GM23338 (cell line): Measurements from ENCODE around the gene SYT12. TPM values are rescaled to one million over a fixed set of nuclear protein-coding genes. Genes with fewer than 3 reads are reported as not detected.

Experiments
- ATAC-seq: fragments of 200-7000 bp; cut with Tn5 transposase; 3 replicates; pipeline ENCODE4 v1.9.1; 2020
- DNase-seq: peaks from one replicate; pipeline ENCODE4 v3.0.0-alpha.2; 2015; ENCODE audit warnings: low spot score
- H2AFZ ChIP-seq: fragments of 200-600 bp; sonication (generic); 2 replicates; pipeline ENCODE4 v1.8.0; 2016; ENCODE audit warnings: antibody characterized with exemption, mild to moderate bottlenecking, moderate library complexity
- H3F3A ChIP-seq: fragments of 200-600 bp; sonication (generic); replicated peaks from 2 replicates; pipeline ENCODE4 v1.8.0; 2017; ENCODE audit warnings: antibody characterized with exemption, mixed run types, low read depth
- H3K27ac ChIP-seq: fragments of 200-600 bp; sonication (generic); 2 replicates; pipeline ENCODE4 v1.6.1; 2016; ENCODE audit warnings: low read depth
- H3K27me3 ChIP-seq: fragments of 200-600 bp; sonication (generic); 2 replicates; pipeline ENCODE4 v1.8.0; 2016; ENCODE audit warnings: mild to moderate bottlenecking, mixed run types, moderate library complexity; ENCODE audit not compliant: insufficient read depth
- H3K36me3 ChIP-seq: fragments of 200-600 bp; sonication (generic); 2 replicates; pipeline ENCODE4 v1.8.0; 2016; ENCODE audit warnings: mild to moderate bottlenecking; ENCODE audit not compliant: insufficient read depth
- H3K4me1 ChIP-seq: fragments of 200-600 bp; sonication (generic); 2 replicates; pipeline ENCODE4 v1.8.0; 2016; ENCODE audit warnings: mild to moderate bottlenecking, moderate library complexity; ENCODE audit not compliant: insufficient read depth
- H3K4me2 ChIP-seq: fragments of 200-600 bp; sonication (generic); 2 replicates; pipeline ENCODE4 v1.7.1; 2017; ENCODE audit warnings: mixed run types
- H3K4me3 ChIP-seq: fragments of 200-600 bp; sonication (generic); 2 replicates; pipeline ENCODE4 v1.6.1; 2016; ENCODE audit warnings: mixed run types
- H3K79me2 ChIP-seq: fragments of 200-600 bp; sonication (generic); replicated peaks from 2 replicates; pipeline ENCODE4 v1.8.0; 2017; ENCODE audit warnings: mild to moderate bottlenecking; ENCODE audit not compliant: insufficient read depth
- H3K9me2 ChIP-seq: fragments of 200-600 bp; sonication (generic); 2 replicates; pipeline ENCODE4 v1.8.0; 2017; ENCODE audit not compliant: insufficient read depth
- H4K20me1 ChIP-seq: fragments of 200-600 bp; sonication (generic); replicated peaks from 2 replicates; pipeline ENCODE4 v1.8.0; 2017; ENCODE audit warnings: mild to moderate bottlenecking; ENCODE audit not compliant: insufficient read depth
- H3K27ac Mint-ChIP-seq: 2 replicates; pipeline ENCODE4 v1.8.0; 2020; ENCODE audit warnings: inconsistent platforms, mild to moderate bottlenecking, moderate library complexity, mixed read lengths
- H3K27me3 Mint-ChIP-seq: 3 replicates; pipeline ENCODE4 v1.8.0; 2022; ENCODE audit warnings: low read depth, mild to moderate bottlenecking, moderate library complexity, mixed read lengths, inconsistent platforms; ENCODE audit not compliant: insufficient read depth, poor library complexity
- H3K36me3 Mint-ChIP-seq: 3 replicates; pipeline ENCODE4 v1.8.0; 2021; ENCODE audit warnings: low read depth, mild to moderate bottlenecking, inconsistent platforms, moderate library complexity, mixed read lengths
- H3K4me1 Mint-ChIP-seq: 3 replicates; pipeline ENCODE4 v1.8.0; 2020; ENCODE audit warnings: mild to moderate bottlenecking, inconsistent platforms, mixed read lengths
- H3K4me3 Mint-ChIP-seq: 3 replicates; pipeline ENCODE4 v1.8.0; 2021; ENCODE audit warnings: moderate library complexity, mild to moderate bottlenecking, inconsistent platforms, mixed read lengths
- H3K9me3 Mint-ChIP-seq: 3 replicates; pipeline ENCODE4 v1.8.0; 2020; ENCODE audit warnings: moderate library complexity, mild to moderate bottlenecking, inconsistent platforms, mixed read lengths
- CREB1 ChIP-seq: fragments of 250-450 bp; sonication (Bioruptor Pico); IDR thresholded peaks from 2 replicates; pipeline ENCODE4 v1.5.0; 2020; ENCODE audit warnings: low read depth, mild to moderate bottlenecking, moderate library complexity
- EZH2 ChIP-seq: fragments of 200-600 bp; sonication (generic); IDR thresholded peaks from one replicate; pipeline ENCODE4 v1.8.0; 2017; ENCODE audit warnings: antibody characterized with exemption, mild to moderate bottlenecking, low read depth; ENCODE audit not compliant: unreplicated experiment
- EZH2phosphoT487 ChIP-seq: fragments of 200-600 bp; sonication (generic); IDR thresholded peaks from one replicate; pipeline ENCODE4 v1.8.1; 2018; ENCODE audit warnings: antibody characterized with exemption; ENCODE audit not compliant: unreplicated experiment
- JUNB ChIP-seq: IDR thresholded peaks from one replicate; pipeline ENCODE4 v1.6.1; 2016; ENCODE audit warnings: antibody characterized with exemption; ENCODE audit not compliant: unreplicated experiment
- NANOG ChIP-seq: IDR thresholded peaks from 2 replicates; pipeline ENCODE4 v1.6.1; 2016; ENCODE audit warnings: antibody characterized with exemption, borderline replicate concordance
- POLR2AphosphoS5 ChIP-seq: IDR thresholded peaks from 2 replicates; pipeline ENCODE4 v1.6.1; 2016; ENCODE audit warnings: antibody characterized with exemption, low read depth
- STAT1 ChIP-seq: IDR thresholded peaks from one replicate; pipeline ENCODE4 v1.6.1; 2016; ENCODE audit warnings: antibody characterized with exemption; ENCODE audit not compliant: unreplicated experiment
- ZNF114 ChIP-seq: fragments of 250-450 bp; sonication (Bioruptor Pico); IDR thresholded peaks from 2 replicates; pipeline ENCODE4 v1.5.0; 2020; ENCODE audit warnings: mild to moderate bottlenecking, moderate library complexity
- polyA plus RNA-seq: library from polyadenylated mRNA; unstranded; fragments of >200 nt; fragmentation: Nextera tagmentation; extraction: Ambion mirVana; gene quantifications from 2 replicates; pipeline ENCODE4 v1.2.1, GENCODE V29; 2016
- total RNA-seq: library from RNA; depleted of rRNA; stranded (reverse); fragments of >200 nt; shearing (Covaris generic); gene quantifications from 2 replicates; pipeline ENCODE4 v1.2.3, GENCODE V29; 2014
- TF ChIP-seq, protein P1 (sequence below): IDR thresholded peaks from one replicate; pipeline ENCODE4 v1.6.1; 2018; ENCODE audit warnings: antibody characterized with exemption; ENCODE audit not compliant: unreplicated experiment
- TF ChIP-seq, protein P2 (sequence below): IDR thresholded peaks from 2 replicates; pipeline ENCODE4 v1.6.1; 2016; ENCODE audit warnings: antibody characterized with exemption
- TF ChIP-seq, protein P3 (sequence below), 2 experiments: fragments of 200-600 bp in 1 of 2; sonication (generic) in 1 of 2; conservative IDR thresholded peaks; 2 replicates each; pipeline versions ENCODE4 v1.5.1 to v1.6.1; 2016 to 2017; ENCODE audit warnings: antibody characterized with exemption in 2 of 2, low read depth in 2 of 2, mild to moderate bottlenecking in 2 of 2, moderate library complexity in 1 of 2

Gene SYT12
- total and polyA plus RNA-seq, 2 experiments from 2014 or later = 0.92 to 2.5 TPM

DNA sequence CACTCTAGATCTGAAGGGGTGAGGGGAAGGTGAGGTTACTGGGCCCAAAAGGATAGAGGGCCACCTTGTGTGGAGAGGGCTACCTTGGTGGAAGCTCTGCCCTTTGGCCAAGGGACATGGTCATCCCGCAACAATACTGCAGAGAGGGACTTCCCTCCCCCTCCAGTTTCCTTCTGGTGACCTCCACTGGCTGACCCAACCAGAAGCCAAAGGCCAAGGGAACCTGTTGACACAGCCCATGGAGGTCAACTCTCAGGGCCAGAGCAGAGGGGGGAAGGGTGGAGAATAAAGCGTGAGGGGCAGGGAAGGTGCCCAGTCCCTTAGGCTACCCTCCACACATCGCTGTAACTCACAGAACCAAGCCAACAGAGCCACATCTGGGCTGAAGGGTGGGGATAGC, 18.7 kb downstream of the SYT12 start (continued):
- TF ChIP-seq, protein P1, sequence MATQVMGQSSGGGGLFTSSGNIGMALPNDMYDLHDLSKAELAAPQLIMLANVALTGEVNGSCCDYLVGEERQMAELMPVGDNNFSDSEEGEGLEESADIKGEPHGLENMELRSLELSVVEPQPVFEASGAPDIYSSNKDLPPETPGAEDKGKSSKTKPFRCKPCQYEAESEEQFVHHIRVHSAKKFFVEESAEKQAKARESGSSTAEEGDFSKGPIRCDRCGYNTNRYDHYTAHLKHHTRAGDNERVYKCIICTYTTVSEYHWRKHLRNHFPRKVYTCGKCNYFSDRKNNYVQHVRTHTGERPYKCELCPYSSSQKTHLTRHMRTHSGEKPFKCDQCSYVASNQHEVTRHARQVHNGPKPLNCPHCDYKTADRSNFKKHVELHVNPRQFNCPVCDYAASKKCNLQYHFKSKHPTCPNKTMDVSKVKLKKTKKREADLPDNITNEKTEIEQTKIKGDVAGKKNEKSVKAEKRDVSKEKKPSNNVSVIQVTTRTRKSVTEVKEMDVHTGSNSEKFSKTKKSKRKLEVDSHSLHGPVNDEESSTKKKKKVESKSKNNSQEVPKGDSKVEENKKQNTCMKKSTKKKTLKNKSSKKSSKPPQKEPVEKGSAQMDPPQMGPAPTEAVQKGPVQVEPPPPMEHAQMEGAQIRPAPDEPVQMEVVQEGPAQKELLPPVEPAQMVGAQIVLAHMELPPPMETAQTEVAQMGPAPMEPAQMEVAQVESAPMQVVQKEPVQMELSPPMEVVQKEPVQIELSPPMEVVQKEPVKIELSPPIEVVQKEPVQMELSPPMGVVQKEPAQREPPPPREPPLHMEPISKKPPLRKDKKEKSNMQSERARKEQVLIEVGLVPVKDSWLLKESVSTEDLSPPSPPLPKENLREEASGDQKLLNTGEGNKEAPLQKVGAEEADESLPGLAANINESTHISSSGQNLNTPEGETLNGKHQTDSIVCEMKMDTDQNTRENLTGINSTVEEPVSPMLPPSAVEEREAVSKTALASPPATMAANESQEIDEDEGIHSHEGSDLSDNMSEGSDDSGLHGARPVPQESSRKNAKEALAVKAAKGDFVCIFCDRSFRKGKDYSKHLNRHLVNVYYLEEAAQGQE = no peak
- TF ChIP-seq ZNF114 (CRISPR knock-in tag) (no peak), EZH2 (no peak), POLR2AphosphoS5 (no peak), JUNB (no peak)
- TF ChIP-seq, protein P2, sequence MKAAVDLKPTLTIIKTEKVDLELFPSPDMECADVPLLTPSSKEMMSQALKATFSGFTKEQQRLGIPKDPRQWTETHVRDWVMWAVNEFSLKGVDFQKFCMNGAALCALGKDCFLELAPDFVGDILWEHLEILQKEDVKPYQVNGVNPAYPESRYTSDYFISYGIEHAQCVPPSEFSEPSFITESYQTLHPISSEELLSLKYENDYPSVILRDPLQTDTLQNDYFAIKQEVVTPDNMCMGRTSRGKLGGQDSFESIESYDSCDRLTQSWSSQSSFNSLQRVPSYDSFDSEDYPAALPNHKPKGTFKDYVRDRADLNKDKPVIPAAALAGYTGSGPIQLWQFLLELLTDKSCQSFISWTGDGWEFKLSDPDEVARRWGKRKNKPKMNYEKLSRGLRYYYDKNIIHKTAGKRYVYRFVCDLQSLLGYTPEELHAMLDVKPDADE = no peak

DNA sequence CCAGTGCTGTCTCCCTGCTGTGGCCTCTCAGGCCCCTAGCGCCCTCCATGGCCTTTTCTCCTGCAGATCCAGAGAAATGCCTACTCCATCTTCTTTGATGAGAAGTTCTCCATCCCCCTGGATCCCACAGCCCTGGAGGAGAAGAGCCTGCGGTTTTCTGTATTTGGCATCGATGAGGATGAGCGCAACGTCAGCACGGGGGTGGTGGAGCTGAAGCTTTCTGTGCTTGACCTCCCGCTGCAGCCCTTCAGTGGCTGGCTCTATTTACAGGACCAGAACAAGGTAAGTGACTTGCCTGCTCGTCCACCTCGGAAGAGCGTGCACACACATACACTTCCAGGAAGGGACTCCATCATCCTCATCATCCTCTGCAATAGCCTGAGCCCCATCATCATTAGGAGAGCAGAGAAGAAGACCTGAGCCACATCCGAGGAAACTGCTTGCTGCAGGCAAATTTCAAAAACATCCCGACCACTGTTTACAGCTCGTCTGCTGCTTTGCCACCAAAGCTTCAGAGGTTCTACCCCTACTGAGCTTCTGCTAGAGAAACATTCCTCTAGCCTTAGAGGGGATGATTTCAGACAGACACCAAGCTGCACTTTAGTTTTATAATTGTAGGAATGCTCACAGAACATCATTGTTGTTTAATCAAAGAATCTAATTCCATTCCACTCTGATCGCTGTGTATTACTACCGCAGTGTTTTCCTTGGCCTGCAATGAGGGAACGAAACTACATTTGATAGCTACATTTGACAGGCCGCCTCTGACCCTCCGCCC, 20.8 kb downstream of the SYT12 start:
- no peak overlapping the region for H3K27ac Mint-ChIP-seq
- no peaks in the 10 kb centered on the region for H3K9me3 Mint-ChIP-seq
- no peaks in the 10 kb centered on the region for H3K4me1 ChIP-seq
- H3K27ac ChIP-seq = no peak overlapping the region
- H3K36me3 Mint-ChIP-seq = no peaks in the 10 kb centered on the region
- no peaks in the 10 kb centered on the region for H4K20me1 ChIP-seq
- no peak overlapping the region; the same call in 2 of the 3 replicates for H3K4me3 Mint-ChIP-seq
- H3F3A ChIP-seq = no peaks in the 10 kb centered on the region
- no peak overlapping the region for H3K4me3 ChIP-seq
- no peaks in the 10 kb centered on the region for H3K36me3 ChIP-seq
- no peaks in the 10 kb centered on the region for H3K79me2 ChIP-seq
- DNase-seq = no peak
- no peaks in the 10 kb centered on the region for H3K27me3 ChIP-seq
- no peak overlapping the region for H2AFZ ChIP-seq
- no peaks in the 10 kb centered on the region for H3K4me1 Mint-ChIP-seq
- H3K4me2 ChIP-seq = no peak overlapping the region
- no peaks in the 10 kb centered on the region for H3K9me2 ChIP-seq
- no peak for ATAC-seq
- H3K27me3 Mint-ChIP-seq = no peaks in the 10 kb centered on the region
- TF ChIP-seq POLR2AphosphoS5 (no peak), EZH2phosphoT487 (no peak), CREB1 (no peak), JUNB (no peak), EZH2 (no peak), ZNF114 (CRISPR knock-in tag) (no peak), NANOG (no peak), STAT1 (no peak)
- TF ChIP-seq, protein P2 = no peak
- TF ChIP-seq, protein P3, sequence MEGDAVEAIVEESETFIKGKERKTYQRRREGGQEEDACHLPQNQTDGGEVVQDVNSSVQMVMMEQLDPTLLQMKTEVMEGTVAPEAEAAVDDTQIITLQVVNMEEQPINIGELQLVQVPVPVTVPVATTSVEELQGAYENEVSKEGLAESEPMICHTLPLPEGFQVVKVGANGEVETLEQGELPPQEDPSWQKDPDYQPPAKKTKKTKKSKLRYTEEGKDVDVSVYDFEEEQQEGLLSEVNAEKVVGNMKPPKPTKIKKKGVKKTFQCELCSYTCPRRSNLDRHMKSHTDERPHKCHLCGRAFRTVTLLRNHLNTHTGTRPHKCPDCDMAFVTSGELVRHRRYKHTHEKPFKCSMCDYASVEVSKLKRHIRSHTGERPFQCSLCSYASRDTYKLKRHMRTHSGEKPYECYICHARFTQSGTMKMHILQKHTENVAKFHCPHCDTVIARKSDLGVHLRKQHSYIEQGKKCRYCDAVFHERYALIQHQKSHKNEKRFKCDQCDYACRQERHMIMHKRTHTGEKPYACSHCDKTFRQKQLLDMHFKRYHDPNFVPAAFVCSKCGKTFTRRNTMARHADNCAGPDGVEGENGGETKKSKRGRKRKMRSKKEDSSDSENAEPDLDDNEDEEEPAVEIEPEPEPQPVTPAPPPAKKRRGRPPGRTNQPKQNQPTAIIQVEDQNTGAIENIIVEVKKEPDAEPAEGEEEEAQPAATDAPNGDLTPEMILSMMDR (conservative IDR thresholded peaks at IDR 0.05; ENCODE audit: low read depth in 2 of 2) = no peak
- TF ChIP-seq, protein P1 = no peak
